Eye (tissue), 1 donor: ENCODE data around the gene USP3.
A peak's percentile ranks its signal among the peaks of the same experiment; 100 is the strongest.

ENCODE experiments used
- DNase-seq: peaks from one replicate; pipeline ENCODE4 v3.0.0-alpha.2; 2015

USP3 gene

GRCh38 chr15:63499175-63499549 lies 5.2 kb upstream of the USP3 start:
- DNase-seq, result no peak

DNA sequence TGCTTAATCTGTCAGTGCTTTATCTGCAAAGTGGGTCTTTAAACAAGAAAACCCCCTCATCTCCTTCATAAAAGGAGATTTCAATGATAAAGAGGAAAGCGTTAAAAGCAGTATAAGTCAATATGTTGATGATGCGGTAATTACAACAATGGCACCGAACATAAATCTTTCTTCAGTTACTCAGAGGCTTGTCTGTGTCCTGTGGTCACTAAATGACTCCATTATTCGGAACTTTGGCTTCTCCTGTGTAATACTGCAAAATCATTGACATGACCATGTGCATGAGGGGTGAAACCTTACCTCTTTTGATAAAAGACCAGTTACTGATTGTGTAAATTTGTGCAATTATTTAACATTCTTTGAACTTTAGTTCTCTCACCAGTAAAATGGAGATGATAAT lies 4.8 kb upstream of the USP3 start:
- DNase-seq, result no peak

DNA sequence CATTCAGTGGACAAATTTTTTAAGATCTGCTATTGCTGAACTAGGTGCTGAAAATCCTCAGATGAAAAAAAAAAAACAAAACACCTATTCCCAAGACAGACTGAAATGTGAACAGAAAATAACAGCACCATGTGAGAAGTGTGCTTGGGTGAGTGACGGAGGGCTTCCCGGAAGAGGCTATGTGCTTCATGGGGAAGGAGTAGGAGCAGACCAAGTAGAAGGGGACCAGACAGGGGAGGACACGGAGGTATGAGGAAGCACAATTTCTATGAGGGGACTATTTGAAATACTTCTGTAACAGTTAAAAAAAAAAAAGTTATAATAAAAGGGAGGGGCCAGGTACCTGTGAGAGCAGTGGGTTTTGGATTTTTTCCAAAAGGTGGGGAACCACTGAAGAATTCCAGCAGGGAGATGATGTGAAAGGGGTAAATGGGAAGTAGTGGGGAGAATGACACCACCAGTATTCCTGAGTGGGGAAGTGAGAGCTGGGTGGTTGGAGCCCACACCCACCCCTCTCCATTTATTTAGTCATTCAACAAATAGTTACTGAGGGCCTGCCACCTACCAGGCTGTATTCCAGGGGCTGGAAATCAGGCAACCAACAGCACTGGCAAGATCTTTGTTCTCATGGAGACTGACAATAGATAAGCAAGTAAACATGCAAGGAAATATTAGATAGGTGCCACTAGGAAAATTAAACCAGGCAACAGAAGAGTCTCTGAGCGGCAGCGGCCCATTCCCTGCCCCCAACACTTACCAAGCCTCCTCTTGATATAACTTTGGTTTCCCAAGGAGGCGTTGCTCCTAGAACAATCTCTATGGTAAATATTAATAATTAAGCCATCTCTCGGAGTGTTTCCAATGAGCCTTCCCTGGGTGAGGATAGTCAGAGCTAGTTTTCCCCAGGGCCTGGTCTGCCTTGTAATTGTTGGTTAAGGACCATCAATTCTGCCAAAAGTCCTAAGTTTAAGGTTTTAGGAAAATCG lies 3.8 kb upstream of the USP3 start:
- DNase-seq, result no peak

DNA sequence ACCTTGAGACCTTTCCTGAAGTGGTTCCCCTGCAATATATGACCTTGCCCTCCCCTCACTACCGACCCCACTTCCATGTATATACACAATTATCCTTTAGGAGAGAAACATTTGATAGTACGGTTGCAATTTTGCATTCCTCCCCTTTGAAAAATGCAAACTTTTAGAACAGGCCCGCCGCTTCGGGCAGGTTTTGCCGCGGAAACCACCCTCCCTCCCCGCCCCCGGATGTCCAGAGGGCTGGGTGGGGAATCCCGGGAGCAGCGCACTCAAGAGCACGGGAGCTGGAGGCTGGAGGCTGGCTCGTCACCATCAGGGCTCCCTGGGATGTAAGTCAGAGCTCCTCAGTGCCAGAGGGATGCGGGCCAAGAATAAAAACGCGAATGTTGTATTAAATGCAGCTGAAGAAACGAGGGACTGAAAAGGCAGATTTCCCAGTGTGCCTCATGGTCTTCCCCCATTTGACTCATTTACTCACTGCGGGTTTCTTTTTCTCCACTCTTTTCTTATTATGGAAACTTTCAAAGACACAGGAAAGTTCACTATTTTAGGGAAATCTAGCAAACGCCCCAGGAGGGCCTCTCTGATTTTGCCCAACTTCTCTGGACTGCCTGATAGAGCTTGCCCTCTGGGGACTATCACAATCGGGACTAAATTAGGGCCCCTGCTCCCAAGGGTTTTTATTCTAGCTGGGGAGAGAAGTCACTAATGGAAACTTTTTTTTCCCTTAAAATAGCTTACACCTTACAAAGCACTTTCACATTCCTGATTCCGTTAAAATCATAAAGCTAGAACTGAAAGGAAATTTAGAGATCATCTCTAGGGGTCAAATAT lies 2.9 kb upstream of the USP3 start:
- peak; percentile 88 for DNase-seq

GRCh38 chr15:63502137-63502766 lies 2.1 kb upstream of the USP3 start:
- DNase-seq, result no peak

- DNase-seq, result peak; percentile 58
These were observed 1.3 kb upstream of the USP3 start for GRCh38 chr15:63502843-63503738.

DNA sequence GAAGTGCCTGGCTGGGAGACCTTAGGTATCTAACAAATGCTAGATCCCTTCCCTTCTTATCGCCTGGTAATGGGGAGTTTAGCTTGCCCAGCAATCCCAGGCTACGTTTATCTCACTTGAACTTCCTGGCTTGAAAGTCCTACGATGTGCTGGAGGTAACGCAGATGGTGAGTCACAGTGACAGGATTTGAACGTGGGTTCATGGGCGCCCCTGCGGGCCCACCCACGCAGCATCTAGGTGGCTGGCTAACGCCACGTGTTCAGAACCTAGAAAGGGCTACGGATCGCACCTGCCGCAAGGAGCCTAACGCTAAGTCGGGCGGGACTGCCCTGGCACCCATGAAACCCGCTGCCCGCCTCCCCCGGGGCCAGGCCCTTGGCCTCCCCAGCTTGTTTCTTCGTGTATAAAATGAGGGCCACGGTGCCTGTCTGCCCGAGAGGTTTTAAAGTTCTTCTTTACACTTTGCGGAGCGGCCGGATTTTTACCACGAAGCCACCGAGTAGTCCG lies 600 bp upstream of the USP3 start:
- DNase-seq, result peak; percentile 80

- peak; percentile 87 for DNase-seq
These were observed 817 bp downstream of the USP3 start for GRCh38 chr15:63504979-63505841.

GRCh38 chr15:63505842-63506222 lies 1.4 kb downstream of the USP3 start:
- DNase-seq, result no peak

- DNase-seq, result no peak
These were observed 2.2 kb downstream of the USP3 start for GRCh38 chr15:63506537-63507035.

- DNase-seq, result no peak
These were observed 3.8 kb downstream of the USP3 start for GRCh38 chr15:63507878-63508818.

- DNase-seq, result no peak
These were observed 4.9 kb downstream of the USP3 start for GRCh38 chr15:63509056-63509954.

GRCh38 chr15:63509955-63510940 lies 5.9 kb downstream of the USP3 start:
- no peak for DNase-seq

- DNase-seq, result no peak
These were observed 7.8 kb downstream of the USP3 start for GRCh38 chr15:63512148-63512547.

GRCh38 chr15:63513271-63513670 lies 8.9 kb downstream of the USP3 start:
- no peak for DNase-seq

GRCh38 chr15:63513728-63514127 lies 9.3 kb downstream of the USP3 start:
- DNase-seq, result no peak

- no peak for DNase-seq
These were observed 10.1 kb downstream of the USP3 start for GRCh38 chr15:63514531-63514943.
